NCI-H345 (cell line): Measurements from ENCODE around the gene LUZP2.
A peak's percentile ranks its signal among the peaks of the same experiment; 100 is the strongest.

Experiments used
- DNase-seq: peaks from one replicate; lab custom pipeline; 2025; lab: John Stamatoyannopoulos, UW

Gene LUZP2

GRCh38 chr11:24567380-24567779 is 70.5 kb downstream of the LUZP2 start:
- DNase-seq: no peak

- no peak for DNase-seq
These were observed 75.5 kb downstream of the LUZP2 start for GRCh38 chr11:24572376-24572775.

- DNase-seq: no peak
These were observed 77.6 kb downstream of the LUZP2 start for GRCh38 chr11:24574461-24574860.

GRCh38 chr11:24575392-24575791 is 78.5 kb downstream of the LUZP2 start:
- no peak for DNase-seq

- no peak for DNase-seq
These were observed 88.3 kb downstream of the LUZP2 start for GRCh38 chr11:24585192-24585591.

GRCh38 chr11:24587635-24588034 is 90.8 kb downstream of the LUZP2 start:
- DNase-seq: no peak

GRCh38 chr11:24588081-24588480 is 91.2 kb downstream of the LUZP2 start:
- no peak for DNase-seq

DNA sequence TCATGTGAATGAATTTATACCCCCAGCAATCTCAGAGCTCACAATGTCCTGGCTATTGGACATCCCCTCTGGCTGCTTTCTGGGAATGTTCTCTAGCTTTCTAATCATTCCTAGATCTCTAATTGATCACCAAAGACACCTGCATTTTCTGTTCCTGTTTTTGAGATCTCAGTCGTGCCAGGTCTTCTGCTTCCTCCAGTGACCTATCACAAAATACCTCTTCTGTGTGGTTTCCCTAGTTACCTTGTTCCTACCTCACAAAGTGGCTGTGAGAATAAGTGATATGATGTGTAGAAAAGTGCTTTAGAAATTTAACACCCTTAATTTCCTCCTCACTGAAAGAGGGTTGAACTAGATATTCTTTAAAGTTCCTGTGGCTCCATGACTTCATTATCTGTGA is 92.2 kb downstream of the LUZP2 start:
- no peak for DNase-seq

DNA sequence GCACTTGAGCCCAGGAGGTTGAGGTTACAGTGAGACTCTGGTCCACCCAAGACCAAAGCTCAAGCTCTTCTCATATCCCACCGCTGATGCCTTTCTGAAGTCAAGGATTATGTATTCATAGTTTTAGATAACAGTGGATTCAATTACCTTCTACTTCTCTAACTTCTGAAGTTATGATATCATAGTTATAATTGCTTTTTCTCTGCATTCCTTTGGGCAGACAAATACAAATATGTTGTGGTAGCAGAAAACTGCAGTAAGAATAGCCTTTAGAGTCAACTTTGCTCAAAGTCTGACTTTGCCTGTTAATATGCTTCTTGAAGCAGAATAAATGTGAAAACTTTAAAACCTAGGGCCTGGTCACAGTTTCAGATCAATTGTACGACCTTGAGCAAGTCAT is 94.4 kb downstream of the LUZP2 start:
- no peak for DNase-seq

GRCh38 chr11:24592360-24592759 is 95.5 kb downstream of the LUZP2 start:
- no peak for DNase-seq

DNA sequence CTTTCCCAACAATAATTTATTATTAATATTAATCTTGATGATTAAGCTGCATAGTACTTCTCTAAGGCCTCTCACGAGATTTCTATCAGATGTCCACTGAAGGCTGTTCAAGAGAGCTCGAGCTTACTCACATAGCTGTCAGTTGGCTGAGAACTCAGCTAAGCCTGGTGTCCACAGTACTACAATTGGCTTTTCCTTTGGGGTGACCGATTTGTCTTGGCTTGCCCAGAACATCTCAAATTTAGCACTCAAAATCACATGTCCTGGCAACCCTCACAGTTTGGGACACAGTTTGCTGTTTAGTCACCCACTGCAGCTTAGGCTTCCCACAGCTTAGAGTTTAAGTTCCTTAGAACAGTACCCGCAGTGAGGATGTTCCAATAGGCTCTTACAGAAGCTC is 96.5 kb downstream of the LUZP2 start:
- no peak for DNase-seq

DNA sequence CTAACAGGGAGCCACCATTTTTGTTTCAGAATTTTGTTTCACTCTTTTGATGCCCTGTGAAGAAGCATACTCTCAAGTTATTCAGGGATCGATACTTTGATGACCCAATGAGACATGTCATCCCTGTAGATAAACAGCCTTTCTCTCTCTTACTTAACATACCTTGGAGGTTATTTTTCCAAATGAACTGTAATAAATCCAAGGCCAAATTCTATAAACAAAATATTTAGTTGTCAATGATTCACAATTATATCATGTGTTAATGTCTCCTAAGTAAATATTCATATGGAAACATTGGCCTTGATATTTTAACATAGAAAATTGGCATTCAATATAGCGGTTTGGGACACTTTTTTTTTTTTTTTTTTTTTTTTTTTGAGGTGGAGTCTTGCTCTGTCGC is 97.5 kb downstream of the LUZP2 start:
- no peak for DNase-seq

DNA sequence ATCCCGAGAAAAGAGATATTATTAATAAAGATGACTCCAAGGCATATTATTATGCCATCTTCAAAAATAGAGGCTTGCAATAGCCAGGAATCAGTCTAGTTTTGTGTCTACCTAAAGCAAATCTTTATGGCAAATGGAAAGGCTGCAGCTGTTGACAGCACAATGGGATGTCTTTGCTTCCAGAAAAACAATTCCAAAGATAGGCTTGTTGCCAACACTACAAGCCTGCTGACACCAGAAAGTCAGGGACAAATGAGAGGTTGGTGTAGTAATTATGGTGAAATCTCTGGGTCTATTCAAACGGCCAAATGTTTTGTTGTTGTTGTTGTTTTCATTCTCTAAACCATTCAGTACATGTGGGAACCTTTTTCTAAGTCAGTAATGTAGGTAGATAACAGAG is 101.8 kb downstream of the LUZP2 start:
- peak; percentile 41 for DNase-seq

DNA sequence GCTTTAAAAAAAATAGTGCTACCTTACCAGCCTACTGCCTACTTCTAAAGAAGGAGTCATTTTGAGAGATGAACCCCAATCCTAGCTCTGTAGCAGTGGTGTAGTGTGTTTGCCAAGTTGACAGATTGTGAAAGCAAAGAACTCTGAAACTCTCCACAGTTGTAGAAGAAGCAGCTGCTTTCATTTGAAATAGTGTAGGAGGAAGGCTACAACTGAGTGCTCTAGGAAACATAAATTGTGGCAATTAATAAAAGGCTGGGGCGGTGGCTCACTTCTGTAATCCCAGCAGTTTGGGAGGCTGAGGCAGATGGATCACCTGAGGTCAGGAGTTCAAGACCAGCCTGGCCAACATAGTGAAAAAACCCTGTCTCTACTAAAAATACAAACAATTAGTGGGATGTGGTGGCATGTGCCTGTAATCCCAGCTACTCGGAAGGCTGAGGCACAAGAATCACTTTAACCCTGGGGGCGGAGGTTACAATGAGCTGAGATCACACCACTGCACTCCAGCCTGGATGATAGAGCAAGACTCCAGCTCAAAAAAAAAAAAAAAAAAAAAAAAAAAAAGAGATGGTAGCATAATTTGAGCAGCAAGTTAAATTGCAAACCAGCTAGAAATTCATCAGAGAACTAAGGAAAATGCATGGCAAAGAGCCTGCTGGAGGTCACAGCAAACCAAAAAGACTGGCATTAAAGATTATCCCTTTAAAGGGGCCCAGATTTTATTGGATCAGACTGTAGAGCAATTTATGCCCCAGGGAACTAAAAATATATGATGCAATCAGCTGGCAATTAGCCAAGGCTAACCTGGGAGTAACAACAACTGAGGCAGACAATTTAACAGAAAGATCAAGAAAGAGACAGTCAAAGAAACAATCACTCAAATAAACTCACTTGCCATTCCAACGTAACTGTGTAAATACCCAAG is 112.6 kb downstream of the LUZP2 start:
- no peak for DNase-seq

GRCh38 chr11:24615451-24616160 is 118.8 kb downstream of the LUZP2 start:
- no peak for DNase-seq

DNA sequence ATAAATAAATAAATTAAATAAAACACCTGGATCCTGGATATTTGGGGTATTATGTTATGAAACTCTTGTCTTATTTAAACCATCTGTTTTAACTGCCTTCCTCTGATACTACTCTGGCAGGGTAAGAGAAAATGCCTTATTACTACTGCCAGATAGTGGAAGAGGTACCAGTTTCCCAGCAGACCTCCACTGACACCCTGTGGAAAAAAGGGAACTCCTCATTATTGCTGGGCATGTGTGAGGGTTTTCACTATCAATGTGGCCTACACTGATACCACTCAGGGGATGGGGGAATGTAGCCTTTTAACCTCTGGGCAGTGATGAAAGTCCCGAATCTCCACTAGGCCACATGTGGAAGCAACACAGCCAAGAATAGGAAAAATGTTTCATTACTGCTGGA is 121.0 kb downstream of the LUZP2 start:
- DNase-seq: no peak

DNA sequence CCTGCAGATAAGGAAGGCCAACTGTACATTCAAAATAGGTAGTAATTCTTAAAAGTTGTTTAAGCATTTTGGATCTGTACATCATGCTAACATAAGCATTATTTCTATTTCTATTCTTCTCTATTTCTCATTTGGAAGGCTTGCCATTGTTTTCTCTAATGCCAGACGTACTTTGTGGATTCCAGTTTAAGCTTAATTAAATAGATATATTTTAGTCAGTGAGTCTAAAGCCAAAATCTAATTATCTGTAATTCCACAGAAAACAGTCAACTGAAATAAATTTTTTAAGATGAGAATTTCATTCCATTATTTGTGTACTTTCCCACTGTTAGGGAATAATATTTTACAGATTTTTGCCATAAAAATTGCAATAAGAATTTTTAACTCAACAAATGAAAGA is 123.0 kb downstream of the LUZP2 start:
- no peak for DNase-seq

DNA sequence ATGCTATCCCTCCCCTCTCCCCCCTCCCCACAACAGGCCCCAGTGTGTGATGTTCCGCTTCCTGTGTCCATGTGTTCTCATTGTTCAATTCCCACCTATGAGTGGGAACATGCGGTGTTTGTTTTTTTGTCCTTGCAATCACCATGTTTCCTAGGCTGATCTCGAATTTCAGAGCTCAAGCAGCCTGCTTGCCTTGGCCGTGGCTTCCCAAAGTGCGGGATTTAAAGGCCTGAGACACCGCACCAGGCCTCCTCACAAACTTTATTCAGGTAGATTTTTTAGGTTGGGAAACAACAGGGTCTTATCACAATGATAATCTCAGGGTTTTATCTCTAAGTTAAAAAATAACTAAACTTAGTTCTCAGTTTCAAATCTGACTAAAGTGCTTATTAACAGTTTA is 125.4 kb downstream of the LUZP2 start:
- DNase-seq: no peak

GRCh38 chr11:24623121-24623520 is 126.3 kb downstream of the LUZP2 start:
- DNase-seq: no peak

GRCh38 chr11:24624432-24624831 is 127.6 kb downstream of the LUZP2 start:
- no peak for DNase-seq

DNA sequence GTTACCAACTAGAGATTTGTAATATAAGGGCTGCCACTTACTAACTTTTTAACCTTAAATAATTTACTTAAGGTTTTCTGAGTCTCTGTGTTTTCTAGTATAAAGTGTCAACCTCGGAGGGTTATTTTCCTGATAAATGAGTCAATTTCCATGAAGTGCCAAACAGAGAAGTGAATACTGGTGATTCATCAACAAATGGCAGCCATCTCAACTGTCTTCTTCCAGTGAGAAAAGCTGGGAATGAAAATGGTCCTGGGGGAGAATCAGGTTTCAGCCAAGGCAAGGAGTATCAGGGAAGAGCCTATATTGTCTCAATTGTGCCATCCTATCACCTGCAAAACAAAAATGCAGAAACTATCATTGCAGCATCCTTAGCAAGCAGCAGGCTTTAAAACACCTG is 129.1 kb downstream of the LUZP2 start:
- no peak for DNase-seq

DNA sequence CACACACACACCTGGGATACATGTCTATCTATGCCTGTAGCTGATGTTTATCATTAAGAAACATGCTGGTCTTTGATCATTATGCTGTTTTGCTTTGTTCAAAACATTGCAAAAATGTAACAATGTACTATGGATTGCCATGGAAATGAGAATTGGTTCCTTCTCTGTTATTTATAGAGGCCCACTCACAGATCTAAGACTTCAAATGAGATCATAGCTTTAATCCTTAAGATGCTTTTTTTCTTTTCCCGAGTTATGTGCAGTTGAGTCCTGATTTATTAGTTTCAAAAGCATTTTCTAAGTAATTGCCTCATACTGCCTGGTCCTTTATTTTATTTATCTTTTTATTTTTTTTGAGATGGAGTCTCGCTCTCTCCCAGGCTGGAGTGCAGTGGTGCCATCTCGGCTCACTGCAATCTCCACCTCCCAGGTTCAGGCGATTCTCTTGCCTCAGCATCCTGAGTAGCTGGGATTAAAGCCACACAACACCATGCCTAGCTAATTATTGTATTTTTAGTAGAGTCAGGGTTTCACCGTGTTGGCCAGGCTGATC is 131.4 kb downstream of the LUZP2 start:
- no peak for DNase-seq

- DNase-seq: no peak
These were observed 137.8 kb downstream of the LUZP2 start for GRCh38 chr11:24634606-24635160.
